ENCODE data around the gene TIMM50. TPM values are rescaled to one million over a fixed set of nuclear protein-coding genes. Genes with fewer than 3 reads are reported as not detected.

Gene TIMM50
- total and polyA plus RNA-seq, 8 donors = 15.2 to 40.4 (median 22.3) TPM

GRCh38 chr19:39508629-39509028 lies 28.0 kb downstream of the TIMM50 start:
- ATAC-seq (no peak), DNase-seq (no peak), FAIRE-seq (no peak)
- intact Hi-C loops (cut with DNase I) = no loop called here
- H3K27me3 ChIP-seq = peaks cover 0 to 29% (median 0%) of the 10 kb centered on the region in 4 donors
- no peak for TF ChIP-seq CTCF (IDR thresholded peaks at IDR 0.05)
- no peak overlapping the region for H3K4me3 ChIP-seq
- H3K4me1 ChIP-seq = no peaks in the 10 kb centered on the region
- WGBS, 2 donors = 66 to 77% methylated on average over 9 of the region's 9 CpGs
- H3K27ac ChIP-seq = no peak overlapping the region
- H3K36me3 ChIP-seq = no peaks in the 10 kb centered on the region
- no peaks in the 10 kb centered on the region for H3K9me3 ChIP-seq

DNA sequence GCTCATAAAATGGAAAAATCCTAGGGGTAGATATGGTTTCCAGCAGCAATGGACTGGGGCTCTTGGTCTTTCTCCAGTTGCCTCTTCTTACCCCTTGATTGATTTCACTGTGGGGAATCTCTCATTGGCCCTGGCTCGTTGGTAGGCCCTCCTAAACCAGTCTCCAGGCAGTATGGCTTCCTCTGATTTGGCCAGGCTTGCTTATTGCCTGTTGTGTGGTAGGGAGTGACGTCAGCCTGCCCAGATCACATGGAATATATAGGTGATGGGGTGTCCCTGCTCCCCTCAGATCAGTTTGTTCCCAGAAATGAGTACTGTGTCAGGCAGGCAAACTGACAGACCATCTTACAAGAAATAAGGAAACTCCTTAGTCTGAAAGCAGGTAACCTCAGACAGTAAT lies 28.6 kb downstream of the TIMM50 start:
- H3K36me3 ChIP-seq = no peaks in the 10 kb centered on the region
- peaks cover 0 to 34% (median 0%) of the 10 kb centered on the region in 4 donors for H3K27me3 ChIP-seq
- no peak for TF ChIP-seq CTCF (IDR thresholded peaks at IDR 0.05)
- intact Hi-C loops (cut with DNase I) = no loop called here
- no peaks in the 10 kb centered on the region for H3K4me1 ChIP-seq
- FAIRE-seq (no peak), DNase-seq (no peak), ATAC-seq (no peak)
- H3K4me3 ChIP-seq = no peak overlapping the region
- no peak overlapping the region for H3K27ac ChIP-seq
- no peaks in the 10 kb centered on the region for H3K9me3 ChIP-seq
- WGBS, 2 donors = 36 to 45% methylated on average over 2 of the region's 2 CpGs

GRCh38 chr19:39512988-39513387 lies 32.4 kb downstream of the TIMM50 start:
- no peak for DNase-seq
- intact Hi-C loops (cut with DNase I) = no loop called here
- Histone ChIP-seq H3K27ac (no peak overlapping the region), H3K9me3 (no peaks in the 10 kb centered on the region), H3K4me3 (no peak overlapping the region), H3K4me1 (no peaks in the 10 kb centered on the region), H3K27me3 (peaks cover 0 to 30% (median 2%) of the 10 kb centered on the region in 4 donors), H3K36me3 (no peaks in the 10 kb centered on the region)
- no peak for FAIRE-seq
- ATAC-seq = no peak
- no peak for TF ChIP-seq CTCF (IDR thresholded peaks at IDR 0.05)
- WGBS, 2 donors = 40% methylated on average over 2 of the region's 2 CpGs

- no peaks in the 10 kb centered on the region for H3K9me3 ChIP-seq
- peak within 1 kb of the TSS in 3 of 4 donors; percentile 12 to 41 (median 28) for H3K4me3 ChIP-seq
- WGBS, 2 donors = 1 to 2% methylated on average over 52 to 56 of the region's 56 CpGs
- no peak for DNase-seq
- H3K36me3 ChIP-seq = no peaks in the 10 kb centered on the region
- ATAC-seq = peak; percentile 50 to 57 (median 52)
- no peaks in the 10 kb centered on the region for H3K4me1 ChIP-seq
- H3K27ac ChIP-seq = no peak within 1 kb of the TSS
- no peak for FAIRE-seq
- no peak for TF ChIP-seq CTCF (IDR thresholded peaks at IDR 0.05)
- intact Hi-C loops (cut with DNase I) = no loop called here
- H3K27me3 ChIP-seq = peaks cover 0 to 27% (median 2%) of the 10 kb centered on the region in 4 donors
Observed at GRCh38 chr19:39514840-39515550, 34.4 kb downstream of the TIMM50 start, which contains the start of gene SELENOV. TSS of gene SELENOV (plus strand) at chr19:39515139. CDS start at chr19:39515213, 74 bp downstream.
